22Rv1 (cell line): ENCODE data around the gene TMEM236.

Experiments used
- ZFX ChIP-seq: fragments of 450-650 bp; IDR thresholded peaks from 2 replicates; pipeline ENCODE4 v1.6.1; 2017; ENCODE audit warnings: antibody characterized with exemption, borderline replicate concordance
- TF ChIP-seq, protein P1 (sequence below): fragments of 450-650 bp; IDR thresholded peaks from 2 replicates; pipeline ENCODE4 v1.5.1; 2017; ENCODE audit warnings: mild to moderate bottlenecking

DNA sequence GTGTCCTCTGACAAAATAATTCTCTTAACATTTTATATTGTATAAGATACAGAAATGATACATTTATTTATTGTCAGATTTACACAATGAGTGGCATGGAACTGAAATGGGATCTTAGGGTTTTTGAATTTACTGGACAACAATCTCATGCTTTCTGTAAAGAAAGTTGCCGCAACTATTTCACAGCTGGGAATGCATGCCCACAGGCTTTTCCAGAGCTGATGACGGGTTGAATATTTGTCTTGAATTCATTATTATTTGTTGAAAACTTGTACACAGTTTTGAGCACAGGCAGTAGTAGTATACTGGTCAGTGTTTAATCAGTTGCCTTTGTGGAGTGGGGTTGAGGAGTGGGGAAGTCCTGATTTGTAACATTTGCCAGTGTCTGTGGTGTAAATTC, 36.6 kb downstream of the TMEM236 start:
- TF ChIP-seq, protein P1, sequence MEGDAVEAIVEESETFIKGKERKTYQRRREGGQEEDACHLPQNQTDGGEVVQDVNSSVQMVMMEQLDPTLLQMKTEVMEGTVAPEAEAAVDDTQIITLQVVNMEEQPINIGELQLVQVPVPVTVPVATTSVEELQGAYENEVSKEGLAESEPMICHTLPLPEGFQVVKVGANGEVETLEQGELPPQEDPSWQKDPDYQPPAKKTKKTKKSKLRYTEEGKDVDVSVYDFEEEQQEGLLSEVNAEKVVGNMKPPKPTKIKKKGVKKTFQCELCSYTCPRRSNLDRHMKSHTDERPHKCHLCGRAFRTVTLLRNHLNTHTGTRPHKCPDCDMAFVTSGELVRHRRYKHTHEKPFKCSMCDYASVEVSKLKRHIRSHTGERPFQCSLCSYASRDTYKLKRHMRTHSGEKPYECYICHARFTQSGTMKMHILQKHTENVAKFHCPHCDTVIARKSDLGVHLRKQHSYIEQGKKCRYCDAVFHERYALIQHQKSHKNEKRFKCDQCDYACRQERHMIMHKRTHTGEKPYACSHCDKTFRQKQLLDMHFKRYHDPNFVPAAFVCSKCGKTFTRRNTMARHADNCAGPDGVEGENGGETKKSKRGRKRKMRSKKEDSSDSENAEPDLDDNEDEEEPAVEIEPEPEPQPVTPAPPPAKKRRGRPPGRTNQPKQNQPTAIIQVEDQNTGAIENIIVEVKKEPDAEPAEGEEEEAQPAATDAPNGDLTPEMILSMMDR: no peak
- TF ChIP-seq ZFX: no peak
